Activated T-cell treated with anti-CD3 and anti-CD28 coated beads, Interleukin-2, amount 50 U/mL, for 24 hours (primary cell): Measurements from ENCODE around the gene SDF4.
A peak's percentile ranks its signal among the peaks of the same experiment; 100 is the strongest.

ENCODE experiments used
- DNase-seq: peaks from one replicate; pipeline ENCODE4 v3.0.0-alpha.2; 2020
- H3K27ac Mint-ChIP-seq: 2 replicates; pipeline ENCODE4 v1.8.0; 2020; ENCODE audit warnings: mild to moderate bottlenecking, mixed read lengths
- H3K27me3 Mint-ChIP-seq: 2 replicates; pipeline ENCODE4 v1.8.0; 2020; ENCODE audit warnings: mixed read lengths
- H3K36me3 Mint-ChIP-seq: 2 replicates; pipeline ENCODE4 v1.8.0; 2020; ENCODE audit warnings: low read depth, mixed read lengths
- H3K4me1 Mint-ChIP-seq: 2 replicates; pipeline ENCODE4 v1.8.0; 2020; ENCODE audit warnings: low read depth, mixed read lengths
- H3K4me3 Mint-ChIP-seq: 2 replicates; pipeline ENCODE4 v1.8.0; 2020; ENCODE audit warnings: mild to moderate bottlenecking, moderate library complexity, mixed read lengths
- H3K9me3 Mint-ChIP-seq: 2 replicates; pipeline ENCODE4 v1.8.0; 2020; ENCODE audit warnings: mixed read lengths

Gene SDF4

GRCh38 chr1:1173061-1173792, 58.6 kb downstream of the SDF4 start:
- Mint-ChIP-seq H3K9me3 (no peaks in the 10 kb centered on the region), H3K4me3 (no peak overlapping the region), H3K27ac (no peak overlapping the region), H3K36me3 (no peaks in the 10 kb centered on the region), H3K4me1 (peaks cover 23% of the 10 kb centered on the region), H3K27me3 (peaks cover 9% of the 10 kb centered on the region)
- no peak for DNase-seq

- Mint-ChIP-seq H3K4me3 (no peak overlapping the region), H3K36me3 (no peaks in the 10 kb centered on the region), H3K4me1 (peaks cover 23% of the 10 kb centered on the region), H3K27me3 (peaks cover 9% of the 10 kb centered on the region), H3K9me3 (no peaks in the 10 kb centered on the region), H3K27ac (peak overlapping the region; percentile 26)
- DNase-seq = peak; percentile 54
These were observed 60.1 kb downstream of the SDF4 start for GRCh38 chr1:1171546-1172340.

DNA sequence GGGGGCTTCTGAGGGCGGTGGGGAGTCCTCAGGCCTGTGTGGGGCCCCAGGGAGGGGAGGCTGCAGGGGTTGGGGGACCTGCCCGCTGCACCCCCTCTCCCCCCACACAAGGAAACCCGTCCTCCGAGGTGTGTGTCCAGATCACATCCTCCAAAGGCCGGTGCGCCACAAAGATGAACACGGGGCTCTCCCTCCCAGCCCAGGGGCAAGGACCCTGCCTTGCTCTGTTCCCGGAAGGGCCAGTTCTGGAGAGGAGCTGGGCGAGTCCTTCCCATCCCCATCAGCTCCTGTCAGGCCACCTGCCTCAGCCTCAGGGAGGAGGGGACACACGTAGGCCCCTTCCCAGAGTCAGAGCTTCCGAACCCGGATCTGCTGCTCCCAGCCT, 60.6 kb downstream of the SDF4 start:
- Mint-ChIP-seq H3K4me3 (no peak overlapping the region), H3K27ac (no peak overlapping the region), H3K36me3 (no peaks in the 10 kb centered on the region), H3K27me3 (peaks cover 9% of the 10 kb centered on the region), H3K9me3 (no peaks in the 10 kb centered on the region), H3K4me1 (peaks cover 23% of the 10 kb centered on the region)
- no peak for DNase-seq

- Mint-ChIP-seq H3K27ac (no peak overlapping the region), H3K27me3 (peaks cover 9% of the 10 kb centered on the region), H3K9me3 (no peaks in the 10 kb centered on the region), H3K4me1 (peaks cover 23% of the 10 kb centered on the region), H3K4me3 (no peak overlapping the region), H3K36me3 (no peaks in the 10 kb centered on the region)
- DNase-seq = no peak
These were observed 61.3 kb downstream of the SDF4 start for GRCh38 chr1:1170215-1171091.

DNA sequence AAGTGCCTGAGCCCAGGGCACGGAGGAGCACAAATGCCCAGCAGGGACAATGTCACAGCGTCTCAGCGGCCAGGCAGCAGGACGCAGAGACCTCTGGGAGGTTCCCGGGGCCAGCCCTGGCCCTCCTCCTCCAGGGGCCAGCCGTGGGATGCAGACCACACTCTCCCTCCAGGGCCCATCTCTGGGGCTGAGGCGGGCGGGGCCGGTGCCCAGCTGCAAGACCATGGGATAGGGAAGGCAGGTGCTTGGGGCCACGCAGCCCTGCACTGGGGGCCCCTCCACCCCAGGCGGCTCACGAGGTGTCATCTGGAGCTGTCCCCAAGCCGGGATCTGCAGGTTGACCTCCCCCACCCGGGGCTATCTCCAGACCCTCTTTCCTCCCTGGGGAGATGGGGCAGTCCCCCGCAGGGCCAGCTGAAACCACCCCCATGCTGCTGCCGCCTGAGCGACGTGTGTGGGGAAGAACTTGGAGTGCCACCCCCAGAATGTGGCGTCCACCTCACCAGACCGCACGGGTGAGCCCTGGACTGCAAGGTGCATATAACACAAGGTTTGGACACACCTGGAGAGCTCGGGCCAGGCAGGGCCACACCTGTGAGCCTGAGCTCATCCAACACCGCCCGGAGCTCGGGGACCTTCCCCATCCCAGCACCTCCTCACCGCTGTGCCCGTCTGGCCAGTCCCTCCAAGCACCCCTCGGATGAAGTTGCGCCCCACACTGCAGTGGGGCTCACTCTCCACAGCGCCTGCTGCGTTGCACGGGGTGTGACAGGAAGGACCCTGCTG, 62.2 kb downstream of the SDF4 start:
- Mint-ChIP-seq H3K9me3 (no peaks in the 10 kb centered on the region), H3K27me3 (peaks cover 9% of the 10 kb centered on the region), H3K4me3 (no peak overlapping the region), H3K36me3 (no peaks in the 10 kb centered on the region), H3K4me1 (peaks cover 23% of the 10 kb centered on the region), H3K27ac (no peak overlapping the region)
- no peak for DNase-seq

GRCh38 chr1:1168451-1169411, 63.1 kb downstream of the SDF4 start:
- Mint-ChIP-seq H3K9me3 (no peaks in the 10 kb centered on the region), H3K27ac (no peak overlapping the region), H3K4me3 (no peak overlapping the region), H3K27me3 (peaks cover 9% of the 10 kb centered on the region), H3K4me1 (peaks cover 18% of the 10 kb centered on the region), H3K36me3 (no peaks in the 10 kb centered on the region)
- DNase-seq = no peak

GRCh38 chr1:1167841-1168450, 63.9 kb downstream of the SDF4 start:
- no peak overlapping the region for H3K4me3 Mint-ChIP-seq
- no peak for DNase-seq
- no peak overlapping the region for H3K27ac Mint-ChIP-seq
- H3K9me3 Mint-ChIP-seq = no peaks in the 10 kb centered on the region
- H3K36me3 Mint-ChIP-seq = no peaks in the 10 kb centered on the region
- peaks cover 9% of the 10 kb centered on the region for H3K27me3 Mint-ChIP-seq
- H3K4me1 Mint-ChIP-seq = peaks cover 13% of the 10 kb centered on the region

DNA sequence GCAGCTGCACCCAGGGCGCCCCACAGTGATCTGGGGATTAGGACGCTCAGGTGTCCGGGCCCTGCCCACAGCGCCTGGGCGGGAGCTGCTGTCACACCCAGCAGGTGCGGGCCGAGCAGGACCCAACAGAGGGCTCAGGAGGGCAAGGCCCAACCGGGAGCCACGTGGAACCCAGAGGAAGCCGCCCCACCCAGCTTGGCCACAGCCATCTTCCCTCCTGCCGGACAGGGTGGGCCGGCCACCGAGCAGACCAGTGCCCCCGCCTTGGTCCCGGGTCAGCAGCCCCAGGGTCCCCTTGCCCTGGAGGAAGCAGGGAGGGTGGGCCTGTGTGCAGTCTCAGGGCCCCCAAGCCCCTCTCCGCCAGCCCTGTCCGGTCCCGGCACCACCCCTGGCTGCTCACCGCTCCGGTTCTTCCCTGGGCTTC, 64.4 kb downstream of the SDF4 start:
- DNase-seq = no peak
- no peak overlapping the region for H3K27ac Mint-ChIP-seq
- H3K36me3 Mint-ChIP-seq = no peaks in the 10 kb centered on the region
- H3K4me3 Mint-ChIP-seq = no peak overlapping the region
- H3K9me3 Mint-ChIP-seq = no peaks in the 10 kb centered on the region
- peaks cover 12% of the 10 kb centered on the region for H3K4me1 Mint-ChIP-seq
- peaks cover 9% of the 10 kb centered on the region for H3K27me3 Mint-ChIP-seq
